ENCODE data around the gene OR10C1. TPM values are rescaled to one million over a fixed set of nuclear protein-coding genes. Genes with fewer than 3 reads are reported as not detected.

OR10C1 gene
- total and polyA plus RNA-seq, 10 of the 15 experiments (the other 5 are each of a cell fraction or from before 2014, with no cell fraction given): not detected

- Histone ChIP-seq H3K27ac (ENCODE audit: control insufficient read depth, insufficient read depth) (no peak overlapping the region), H3K4me1 (ENCODE audit: control insufficient read depth, insufficient read depth, low read length) (no peaks in the 10 kb centered on the region), H3K9me3 (replicated peaks; ENCODE audit: control insufficient read depth, insufficient read depth, low read length) (no peaks in the 10 kb centered on the region), H3K4me2 (ENCODE audit: control insufficient read depth, insufficient read depth) (no peak overlapping the region), H2AFZ (ENCODE audit: control insufficient read depth, low read depth, low read length) (no peak overlapping the region), H3K4me3 (no peak overlapping the region), H3K36me3 (ENCODE audit: control insufficient read depth in 2 of 2, insufficient read depth in 2 of 2, low read length in 1 of 2) (no peaks in the 10 kb centered on the region), H3K9ac (ENCODE audit: control insufficient read depth, insufficient read depth, low read length) (no peak overlapping the region), H3K27me3 (replicated peaks in 1 of 2; ENCODE audit: control insufficient read depth in 2 of 2, insufficient read depth in 2 of 2, low read length in 1 of 2) (no peaks in the 10 kb centered on the region), H3K79me2 (ENCODE audit: control insufficient read depth, insufficient read depth, low read length) (no peaks in the 10 kb centered on the region), H4K20me1 (ENCODE audit: control insufficient read depth, insufficient read depth) (no peaks in the 10 kb centered on the region)
- ChIA-PET SMC1A (ENCODE audit: uncharacterized antibody, unreplicated experiment) (no interaction called here), CTCF (no interaction called here), RAD21 (ENCODE audit: unreplicated experiment) (no interaction called here), POLR2A (no interaction called here)
- no peak for FAIRE-seq
- no peak for ATAC-seq
- no peak for DNase-seq (ENCODE audit: low read depth, low spot score)
- BruUV-seq (replicated peaks): no TSS peak
- intact Hi-C loops (cut with micrococcal nuclease; ENCODE audit: unreplicated experiment) (no loop called here), in situ Hi-C loops (cut with MboI) (no loop called here)
- 11% methylated on average over 2 of the region's 2 CpGs for WGBS (ENCODE audit: insufficient coverage, insufficient replicate concordance, low lambda C conversion rate, missing lambda C conversion rate)
- TF ChIP-seq PRDM15 (CRISPR knock-in tag; IDR thresholded peaks at IDR 0.05): no peak
- TF ChIP-seq HDAC6 (IDR thresholded peaks at IDR 0.05; ENCODE audit: unreplicated experiment): no peak
- no peak for TF ChIP-seq CBX5 (IDR thresholded peaks at IDR 0.05; ENCODE audit: low read depth)
- no peak for TF ChIP-seq NKRF (conservative IDR thresholded peaks at IDR 0.05)
- TF ChIP-seq POU2F2 (IDR thresholded peaks at IDR 0.05; ENCODE audit: borderline replicate concordance, low read depth, low read length): no peak
- TF ChIP-seq TBL1XR1 (IDR thresholded peaks at IDR 0.05; ENCODE audit: low read depth, low read length): no peak
- no peak for TF ChIP-seq ATF2 (IDR thresholded peaks at IDR 0.05; ENCODE audit: low read length)
- no peak for TF ChIP-seq EZH2 (IDR thresholded peaks at IDR 0.05; ENCODE audit: borderline replicate concordance, control insufficient read depth, low read depth, low read length)
- TF ChIP-seq CTCF (IDR thresholded peaks at IDR 0.05 in 2 of 3, conservative IDR thresholded peaks at IDR 0.05 in 1 of 3; ENCODE audit: control insufficient read depth in 2 of 3, extremely low read depth in 1 of 3, insufficient read depth in 1 of 3, low read depth in 3 of 3, low read length in 3 of 3): no peak
- no peak for TF ChIP-seq YBX1 (IDR thresholded peaks at IDR 0.05)
- TF ChIP-seq SMAD5 (IDR thresholded peaks at IDR 0.05; ENCODE audit: low read depth): no peak
- no peak for TF ChIP-seq SIN3A (IDR thresholded peaks at IDR 0.05; ENCODE audit: low read depth, low read length)
- no peak for TF ChIP-seq CHD4 (IDR thresholded peaks at IDR 0.05)
- TF ChIP-seq RFX5 (IDR thresholded peaks at IDR 0.05; ENCODE audit: low read depth, low read length): no peak
- TF ChIP-seq ASH2L (IDR thresholded peaks at IDR 0.05; ENCODE audit: borderline replicate concordance, low read depth): no peak
Observed at GRCh38 chr6:29424575-29424974, 14.5 kb upstream of the OR10C1 start.
